CD4-positive, alpha-beta T cell (primary cell): ENCODE results near the gene STIM2. TPM values are rescaled to one million over a fixed set of nuclear protein-coding genes. Genes with fewer than 3 reads are reported as not detected.

ENCODE experiments used
- ATAC-seq: fragments of 200-7000 bp; cut with Tn5 transposase; one replicate; pipeline ENCODE4 v1.10.0; 2022; ENCODE audit warnings: mild to moderate bottlenecking; ENCODE audit not compliant: poor library complexity
- CTCF ChIA-PET: fragments of 350-600 bp; sonication (Branson Sonifier 250); formaldehyde crosslinking; loops from one replicate; lab custom pipeline; 2021; ENCODE audit warnings: antibody characterized with exemption, inconsistent platforms; lab: Charles Lee
- POLR2A ChIA-PET: fragments of 350-600 bp; sonication (Branson Sonifier 250); formaldehyde crosslinking; loops from one replicate; lab custom pipeline; 2021; ENCODE audit warnings: antibody characterized with exemption, inconsistent platforms; lab: Charles Lee
- DNase-seq, 14 experiments: peaks; one replicate each; pipeline ENCODE4 v3.0.0-alpha.2; 2013 to 2020; ENCODE audit warnings: mixed read lengths in 2 of 14
- H3K27ac ChIP-seq, 2 donors: one replicate each; pipeline versions ENCODE4 v1.5.1 to v1.7.0; 2013; ENCODE audit warnings: low read length in 2 of 2, low read depth in 1 of 2, mild to moderate bottlenecking in 1 of 2
- H3K27me3 ChIP-seq, 2 experiments: 1 replicate in 1 of 2; 2 replicates in 1 of 2; pipeline versions ENCODE4 v1.6.1 to v1.7.0; 2013; ENCODE audit warnings: low read length in 2 of 2, control low read depth in 1 of 2, mild to moderate bottlenecking in 1 of 2, moderate library complexity in 1 of 2; ENCODE audit not compliant: insufficient read depth in 2 of 2, control insufficient read depth in 1 of 2
- H3K36me3 ChIP-seq: one replicate; pipeline ENCODE4 v1.6.1; 2013; ENCODE audit warnings: low read length, control low read depth; ENCODE audit not compliant: insufficient read depth
- H3K4me1 ChIP-seq: one replicate; pipeline ENCODE4 v1.6.1; 2013; ENCODE audit warnings: low read length, control low read depth; ENCODE audit not compliant: insufficient read depth
- H3K4me3 ChIP-seq: one replicate; pipeline ENCODE4 v1.5.1; 2013; ENCODE audit warnings: mild to moderate bottlenecking, low read length, moderate library complexity
- H3K9me3 ChIP-seq, 2 experiments: 1 replicate in 1 of 2; 2 replicates in 1 of 2; pipeline versions ENCODE4 v1.6.1 to v1.7.0; 2013; ENCODE audit warnings: low read length in 2 of 2, mild to moderate bottlenecking in 2 of 2, control low read depth in 1 of 2, moderate library complexity in 1 of 2; ENCODE audit not compliant: control insufficient read depth in 1 of 2, insufficient read depth in 1 of 2
- H3K27ac Mint-ChIP-seq: one replicate; pipeline ENCODE4 v1.8.0; 2020; ENCODE audit warnings: mixed read lengths
- H3K27me3 Mint-ChIP-seq: one replicate; pipeline ENCODE4 v1.8.0; 2021; ENCODE audit warnings: mixed read lengths
- H3K36me3 Mint-ChIP-seq: one replicate; pipeline ENCODE4 v1.8.0; 2021; ENCODE audit warnings: low read depth, mixed read lengths
- H3K4me1 Mint-ChIP-seq: one replicate; pipeline ENCODE4 v1.8.0; 2021; ENCODE audit warnings: low read depth, mixed read lengths
- H3K4me3 Mint-ChIP-seq: one replicate; pipeline ENCODE4 v1.8.0; 2020; ENCODE audit warnings: mild to moderate bottlenecking, mixed read lengths
- H3K9me3 Mint-ChIP-seq: one replicate; pipeline ENCODE4 v1.8.0; 2020; ENCODE audit warnings: mixed read lengths
- intact Hi-C, 2 experiments: fragments of 100-400 bp; cut with DNase I in 1 of 2; cut with micrococcal nuclease in 1 of 2; formaldehyde crosslinking; loops; one replicate each; pipeline versions ENCODE4 v1.15.1 to v1.9.0; 2023 to 2025; cut with DNase I, micrococcal nuclease
- total RNA-seq, 174 experiments: library from RNA in 2 of 174; stranded (reverse) in 2 of 174; gene quantifications; one replicate each; pipeline ENCODE4 v1.2.3 and lab custom pipeline; 2021 to 2026
- TF ChIP-seq, protein P1 (sequence below): fragments of 200-600 bp; IDR thresholded peaks from one replicate; pipeline ENCODE4 v1.8.0; 2022; ENCODE audit warnings: antibody characterized with exemption, mild to moderate bottlenecking

STIM2 gene
- total RNA-seq, 2 experiments from 2014 or later = 53.7 to 54.9 TPM

DNA sequence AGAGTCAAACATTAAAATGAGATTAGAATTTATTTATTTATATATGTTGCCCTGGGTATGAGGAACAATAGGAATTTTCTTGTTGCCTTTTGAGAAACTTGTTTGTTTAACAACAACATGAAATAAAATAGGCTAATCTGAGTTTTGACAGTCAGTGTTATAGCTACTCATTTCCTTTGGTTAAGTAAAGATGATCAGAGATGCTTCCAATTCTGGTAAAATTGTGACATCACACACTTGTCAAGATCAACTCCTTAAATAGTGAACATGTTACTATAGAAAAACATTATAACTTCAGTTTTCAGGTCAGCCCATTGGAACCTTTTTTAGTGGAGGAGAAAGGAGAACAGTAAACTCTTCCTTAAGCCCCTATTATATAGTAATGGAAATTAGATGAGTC, 136.1 kb downstream of the STIM2 start:
- Mint-ChIP-seq H3K36me3 (peaks cover 22% of the 10 kb centered on the region), H3K4me1 (peaks cover 22% of the 10 kb centered on the region), H3K27me3 (no peaks in the 10 kb centered on the region), H3K27ac (no peak overlapping the region), H3K9me3 (no peaks in the 10 kb centered on the region), H3K4me3 (no peak overlapping the region)
- Histone ChIP-seq H3K4me3 (no peak overlapping the region), H3K27ac (no peak overlapping the region), H3K9me3 (no peaks in the 10 kb centered on the region), H3K36me3 (peaks cover 3% of the 10 kb centered on the region), H3K27me3 (no peaks in the 10 kb centered on the region), H3K4me1 (peaks cover 3% of the 10 kb centered on the region)
- ATAC-seq = no peak
- intact Hi-C loops = no loop called here
- TF ChIP-seq, protein P1, sequence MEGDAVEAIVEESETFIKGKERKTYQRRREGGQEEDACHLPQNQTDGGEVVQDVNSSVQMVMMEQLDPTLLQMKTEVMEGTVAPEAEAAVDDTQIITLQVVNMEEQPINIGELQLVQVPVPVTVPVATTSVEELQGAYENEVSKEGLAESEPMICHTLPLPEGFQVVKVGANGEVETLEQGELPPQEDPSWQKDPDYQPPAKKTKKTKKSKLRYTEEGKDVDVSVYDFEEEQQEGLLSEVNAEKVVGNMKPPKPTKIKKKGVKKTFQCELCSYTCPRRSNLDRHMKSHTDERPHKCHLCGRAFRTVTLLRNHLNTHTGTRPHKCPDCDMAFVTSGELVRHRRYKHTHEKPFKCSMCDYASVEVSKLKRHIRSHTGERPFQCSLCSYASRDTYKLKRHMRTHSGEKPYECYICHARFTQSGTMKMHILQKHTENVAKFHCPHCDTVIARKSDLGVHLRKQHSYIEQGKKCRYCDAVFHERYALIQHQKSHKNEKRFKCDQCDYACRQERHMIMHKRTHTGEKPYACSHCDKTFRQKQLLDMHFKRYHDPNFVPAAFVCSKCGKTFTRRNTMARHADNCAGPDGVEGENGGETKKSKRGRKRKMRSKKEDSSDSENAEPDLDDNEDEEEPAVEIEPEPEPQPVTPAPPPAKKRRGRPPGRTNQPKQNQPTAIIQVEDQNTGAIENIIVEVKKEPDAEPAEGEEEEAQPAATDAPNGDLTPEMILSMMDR = no peak
- ChIA-PET POLR2A (interaction anchor here (1.0 kb wide), 1 partner anchor 140 kb away, joined by 3 read pairs; no protein-coding TSS in a partner anchor), CTCF (no interaction called here)
- no peak for DNase-seq

DNA sequence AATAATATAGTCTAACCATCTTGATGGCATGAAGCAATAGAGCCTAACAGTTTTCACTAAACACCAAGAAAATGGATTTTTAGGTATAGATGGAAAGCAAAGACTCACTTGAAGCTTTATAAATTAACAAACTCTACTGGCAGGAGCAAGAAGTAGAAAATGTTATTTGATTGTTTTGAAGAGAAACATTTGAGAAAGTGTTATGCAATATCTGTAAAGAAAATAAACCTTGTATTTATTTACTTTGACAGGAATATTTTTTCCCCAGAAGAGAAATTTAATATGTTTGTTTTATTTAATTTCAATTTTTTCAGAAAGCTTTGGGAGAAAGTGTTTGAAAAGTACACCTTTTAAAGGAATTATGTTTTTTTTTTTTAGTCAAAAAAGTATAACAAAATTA, 139.0 kb downstream of the STIM2 start:
- Histone ChIP-seq H3K9me3 (no peaks in the 10 kb centered on the region), H3K27me3 (no peaks in the 10 kb centered on the region), H3K4me3 (no peak overlapping the region), H3K36me3 (peaks cover 10% of the 10 kb centered on the region), H3K4me1 (peaks cover 11% of the 10 kb centered on the region), H3K27ac (no peak overlapping the region)
- POLR2A ChIA-PET = interaction anchor here (1.0 to 2.0 kb wide), 2 partner anchors 113 to 138 kb away, joined by 3 to 8 read pairs; partner anchors contain the start of gene STIM2
- Mint-ChIP-seq H3K27me3 (no peaks in the 10 kb centered on the region), H3K4me3 (no peak overlapping the region), H3K36me3 (peaks cover 45% of the 10 kb centered on the region), H3K27ac (peak overlapping the region; percentile 9), H3K9me3 (no peaks in the 10 kb centered on the region), H3K4me1 (peaks cover 48% of the 10 kb centered on the region)
- no peak for DNase-seq
- no peak for ATAC-seq
- CTCF ChIA-PET = no interaction called here
- intact Hi-C loops = loop anchor here (5.0 kb wide), 3 partner anchors 137 to 667 kb away; partner anchors contain the start of genes STIM2 (in 1 of the 2) and TBC1D19 (in 1 of the 2)
- TF ChIP-seq, protein P1 = no peak

DNA sequence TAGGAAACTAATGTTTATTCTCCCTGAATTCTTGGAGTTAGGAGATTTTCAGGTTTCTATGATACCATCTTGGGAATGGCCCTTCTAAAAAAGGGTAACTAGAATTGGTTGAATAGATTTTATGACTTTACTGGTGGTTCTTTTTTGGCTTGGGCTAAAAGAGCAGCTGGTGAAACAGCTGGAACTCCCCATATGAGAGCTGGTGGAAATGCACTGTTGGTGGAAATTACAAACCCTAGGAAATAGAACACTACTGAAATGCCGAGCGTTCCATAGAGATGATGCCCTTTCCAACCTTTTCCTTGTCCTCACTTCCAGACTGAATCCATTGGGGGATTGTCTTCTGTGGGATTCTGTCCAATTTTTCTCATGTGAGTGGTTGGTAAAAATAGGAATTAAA, 139.5 kb downstream of the STIM2 start:
- Mint-ChIP-seq H3K4me1 (peaks cover 51% of the 10 kb centered on the region), H3K4me3 (no peak overlapping the region), H3K36me3 (peaks cover 49% of the 10 kb centered on the region), H3K9me3 (no peaks in the 10 kb centered on the region), H3K27ac (no peak overlapping the region), H3K27me3 (no peaks in the 10 kb centered on the region)
- Histone ChIP-seq H3K36me3 (peaks cover 13% of the 10 kb centered on the region), H3K4me3 (no peak overlapping the region), H3K4me1 (peaks cover 11% of the 10 kb centered on the region), H3K27ac (no peak overlapping the region), H3K9me3 (no peaks in the 10 kb centered on the region), H3K27me3 (no peaks in the 10 kb centered on the region)
- intact Hi-C loops = loop anchor here (5.0 kb wide), 3 partner anchors 138 to 668 kb away; partner anchors contain the start of genes STIM2 (in 1 of the 2) and TBC1D19 (in 1 of the 2)
- CTCF ChIA-PET = interaction anchor here (1.7 to 1.8 kb wide), 2 partner anchors 9 to 139 kb away, joined by 5 to 7 read pairs; partner anchors contain the start of gene STIM2
- TF ChIP-seq, protein P1 = no peak
- DNase-seq (no peak), ATAC-seq (no peak)
- POLR2A ChIA-PET = interaction anchor here (1.0 to 1.6 kb wide), 2 partner anchors 113 to 139 kb away, joined by 3 to 6 read pairs; partner anchors contain the start of gene STIM2
